HG03457 (cell line): ENCODE results near the gene TMEM51.

Source experiments
- ATAC-seq: cut with Tn5 transposase; IDR thresholded peaks from one replicate; pipeline ENCODE4 v1.9.1; 2021; ENCODE audit warnings: moderate number of reproducible peaks; ENCODE audit not compliant: unreplicated experiment

The TMEM51 gene

GRCh38 chr1:15191770-15192169 lies 38.2 kb downstream of the TMEM51 start:
- no peak for ATAC-seq

- no peak for ATAC-seq
Observed at GRCh38 chr1:15192916-15193550, 39.5 kb downstream of the TMEM51 start.

- no peak for ATAC-seq
Observed at GRCh38 chr1:15195420-15196052, 42.0 kb downstream of the TMEM51 start.

GRCh38 chr1:15196069-15196468 lies 42.5 kb downstream of the TMEM51 start:
- ATAC-seq: no peak

DNA sequence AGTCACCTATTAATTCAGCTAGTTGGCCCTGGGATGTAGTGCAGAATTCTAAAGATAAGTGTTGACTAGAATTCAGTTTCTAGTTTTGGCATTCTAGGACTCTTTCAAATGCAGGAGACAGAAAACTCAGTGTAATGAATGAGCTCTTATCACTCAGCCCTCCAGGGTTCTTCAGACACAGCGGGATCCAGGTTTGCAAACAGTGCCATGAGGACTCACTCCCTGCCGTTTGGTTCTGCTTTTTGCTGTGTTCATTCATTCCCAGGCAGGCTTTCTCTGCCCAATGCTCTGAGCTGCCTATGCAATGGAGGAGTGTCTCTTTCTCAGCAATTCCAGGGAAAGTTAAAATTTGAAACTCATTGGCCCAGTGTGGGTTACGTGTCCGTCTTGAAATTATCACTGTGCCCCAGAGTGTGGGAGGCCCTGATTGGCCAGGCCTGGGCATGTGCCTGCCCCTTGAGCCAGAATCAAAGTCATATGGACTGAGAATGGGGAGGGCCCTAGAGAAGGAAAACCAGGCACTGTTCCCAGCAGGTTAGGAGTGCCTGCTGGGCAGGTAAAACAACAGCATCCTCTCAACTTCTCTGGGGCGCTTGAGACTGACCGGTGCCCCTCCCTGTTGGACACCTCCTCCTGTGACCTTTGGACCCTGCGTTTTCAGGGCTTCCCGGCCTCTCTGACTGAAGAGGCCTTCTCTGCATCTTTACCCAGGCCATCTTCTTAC lies 43.4 kb downstream of the TMEM51 start:
- no peak for ATAC-seq

DNA sequence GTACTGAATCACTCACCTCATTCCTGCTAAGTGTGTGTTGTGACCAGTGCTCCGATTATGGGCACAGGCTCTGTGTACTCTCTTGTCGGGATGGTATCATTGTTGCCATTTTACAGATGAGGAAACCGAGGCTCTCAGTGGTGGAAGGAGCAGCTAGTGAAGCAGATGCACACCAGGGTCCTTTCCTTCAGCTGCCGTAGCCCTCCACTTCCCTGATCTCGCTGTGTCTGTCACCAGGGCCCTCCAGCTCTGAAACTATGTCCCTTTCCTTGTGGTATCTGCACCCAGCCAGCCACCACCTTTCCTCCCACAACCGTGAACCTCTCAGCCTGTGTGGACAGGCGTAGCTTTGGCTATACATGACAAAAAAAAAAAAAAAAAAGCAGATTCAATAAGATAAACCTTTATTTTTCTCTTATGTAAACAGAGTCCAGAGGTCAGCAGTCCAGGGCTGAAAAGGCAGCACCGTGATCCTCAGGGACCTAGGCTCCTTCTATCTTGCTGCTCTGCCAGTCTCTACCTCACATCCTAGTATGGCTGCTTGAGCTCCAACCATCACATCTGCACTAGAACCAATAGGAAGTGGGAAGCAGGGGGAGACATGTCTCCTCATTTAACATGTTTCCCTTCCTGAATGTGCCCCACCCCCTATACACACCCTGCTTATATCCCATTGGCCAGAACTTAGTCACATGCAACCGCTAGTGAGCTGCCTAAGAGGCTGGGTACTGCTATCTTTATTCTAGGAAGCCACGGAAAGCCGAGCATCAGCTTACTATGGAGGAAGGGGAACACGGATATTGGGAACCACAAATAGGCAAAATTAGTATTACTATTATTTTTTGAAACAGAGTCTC lies 44.3 kb downstream of the TMEM51 start:
- ATAC-seq: no peak

- ATAC-seq: no peak
Observed at GRCh38 chr1:15198684-15199083, 45.1 kb downstream of the TMEM51 start.

DNA sequence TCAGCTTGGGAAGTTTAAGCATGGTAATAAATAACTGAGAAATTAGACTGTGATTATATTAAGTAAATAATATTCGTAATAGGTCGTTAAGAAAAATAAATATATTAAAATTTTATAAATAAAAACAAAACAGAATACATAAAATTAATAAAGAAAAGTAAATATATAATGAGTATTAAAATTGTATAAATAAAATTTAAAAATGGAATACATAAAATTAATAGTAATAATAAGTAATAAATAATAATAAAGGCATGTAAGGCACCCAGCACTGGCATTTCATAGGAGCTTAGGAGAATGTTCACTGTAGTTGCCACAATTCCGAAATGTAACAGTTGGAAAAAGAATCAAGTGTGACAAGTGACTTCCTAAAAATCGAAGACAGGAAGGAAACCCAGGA lies 47.7 kb downstream of the TMEM51 start:
- ATAC-seq: no peak

DNA sequence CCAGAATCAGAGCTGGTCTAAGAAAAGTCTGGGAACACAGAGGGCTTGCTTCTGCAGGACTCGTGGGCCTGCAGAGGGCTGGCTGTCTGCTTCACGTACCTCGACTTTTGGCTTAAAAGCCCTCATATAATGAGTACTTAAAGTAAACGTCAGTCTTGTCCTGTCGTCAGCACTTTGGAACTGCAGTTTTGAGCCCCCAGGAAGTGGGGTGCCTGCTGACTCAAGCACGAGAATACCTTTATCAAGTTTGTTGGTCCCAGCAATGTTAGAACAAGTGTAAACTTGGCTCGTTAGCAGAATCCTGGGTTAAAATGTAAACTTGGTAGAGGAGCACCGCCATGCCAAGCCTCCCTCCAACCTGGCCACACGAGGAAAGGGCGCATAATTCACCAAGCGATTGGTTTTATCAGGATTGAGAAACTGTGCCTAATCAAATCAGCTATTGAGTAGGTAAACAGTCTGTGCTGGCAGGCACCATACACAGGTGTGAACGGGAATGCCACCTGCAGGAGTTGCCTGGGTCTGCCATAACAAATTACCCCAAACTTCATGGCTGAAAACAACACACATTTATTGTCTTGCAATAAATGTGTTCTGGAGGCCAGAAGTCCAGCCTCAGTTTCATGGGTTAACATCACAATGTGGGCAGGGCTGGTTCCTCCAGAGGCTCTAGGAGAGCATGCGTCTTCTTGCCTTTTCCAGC lies 48.5 kb downstream of the TMEM51 start:
- ATAC-seq: no peak

DNA sequence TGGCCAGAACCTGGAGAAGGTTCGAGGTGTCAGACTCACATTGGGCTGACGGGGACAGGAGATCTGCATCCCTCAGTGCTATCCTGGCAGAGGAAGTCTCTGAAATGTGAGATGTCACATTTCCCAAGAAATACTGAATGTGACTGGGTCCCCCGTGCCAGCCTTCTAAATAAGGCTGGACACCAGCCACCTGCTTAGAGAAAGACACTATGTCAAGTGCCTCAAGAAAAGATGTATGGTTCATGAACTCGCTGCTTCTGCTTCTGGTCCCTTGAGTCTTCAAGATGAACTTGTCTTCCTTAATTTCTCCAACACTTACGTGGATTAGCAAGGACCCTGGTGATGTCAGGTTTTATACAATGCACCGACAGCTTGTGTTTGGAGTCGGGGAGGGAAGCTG lies 51.4 kb downstream of the TMEM51 start:
- ATAC-seq: no peak

DNA sequence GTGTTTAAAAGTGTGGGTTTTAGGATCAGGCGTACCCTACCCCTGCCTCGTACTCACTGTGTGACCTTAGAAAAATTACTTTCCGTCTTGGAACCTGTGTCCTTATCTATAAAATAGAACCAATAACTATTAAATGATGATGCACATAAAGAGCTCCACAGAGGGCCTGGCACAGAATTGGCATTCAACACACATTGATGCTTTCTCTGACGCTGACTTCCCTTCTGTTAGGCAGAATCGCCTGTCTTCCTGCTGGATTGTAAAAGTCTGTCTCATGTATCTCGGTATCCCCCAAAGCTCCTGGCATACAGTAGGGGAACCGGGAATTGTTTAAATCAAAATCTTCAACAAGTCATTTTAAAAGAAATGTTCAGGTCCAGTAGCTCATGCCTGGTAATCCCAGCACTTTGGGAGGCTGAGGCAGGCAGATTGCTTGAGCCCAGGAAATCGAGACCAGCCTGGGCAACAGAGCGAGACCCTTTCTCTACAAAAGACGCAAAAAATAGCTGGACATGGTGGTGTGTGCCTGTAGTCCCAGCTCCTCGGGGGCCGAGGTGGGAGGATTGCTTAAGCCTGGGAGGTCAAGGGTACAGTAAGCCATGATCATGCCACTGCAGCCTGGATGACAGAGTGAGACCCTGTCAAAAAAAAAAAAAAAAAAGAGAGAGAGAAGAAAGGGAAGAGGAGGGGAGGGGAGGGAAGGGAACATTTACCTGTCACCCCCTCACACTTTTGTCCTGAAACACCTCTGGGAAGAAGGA lies 52.2 kb downstream of the TMEM51 start:
- no peak for ATAC-seq

DNA sequence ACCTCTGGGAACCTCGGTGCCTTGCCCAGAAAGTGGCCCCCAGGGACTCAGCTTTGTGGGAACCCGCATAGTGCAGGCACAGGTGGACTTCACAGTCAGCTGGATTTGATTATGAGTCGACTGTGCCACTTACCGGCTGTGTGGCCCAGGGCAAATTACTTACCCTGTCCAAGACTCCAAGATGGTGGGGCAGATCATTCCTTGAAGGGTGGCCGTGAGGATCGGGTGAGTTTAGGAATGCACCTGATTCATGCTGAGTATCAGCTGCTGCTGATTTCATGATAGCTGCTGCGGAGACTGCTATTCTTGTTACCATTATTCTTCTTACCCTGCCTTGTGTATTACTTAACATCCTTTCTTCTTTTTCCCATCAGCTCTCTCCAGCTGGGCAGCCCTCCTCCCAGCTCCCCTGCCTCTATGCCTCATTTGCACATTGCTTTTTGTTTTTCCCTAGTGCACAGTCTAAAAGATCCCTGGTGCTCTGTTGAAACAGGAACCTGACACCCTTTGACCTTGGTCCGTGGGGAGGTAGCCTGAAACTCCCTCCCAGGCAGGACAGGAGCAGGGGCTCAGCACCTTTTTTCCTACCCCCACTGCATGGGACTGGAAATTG lies 53.0 kb downstream of the TMEM51 start:
- ATAC-seq: no peak

- no peak for ATAC-seq
Observed at GRCh38 chr1:15207031-15207828, 53.7 kb downstream of the TMEM51 start.

- no peak for ATAC-seq
Observed at GRCh38 chr1:15207829-15208429, 54.4 kb downstream of the TMEM51 start.

GRCh38 chr1:15210651-15211375 lies 57.3 kb downstream of the TMEM51 start:
- ATAC-seq: no peak

- ATAC-seq: no peak
Observed at GRCh38 chr1:15211424-15211823, 57.9 kb downstream of the TMEM51 start.

GRCh38 chr1:15212216-15212953 lies 58.8 kb downstream of the TMEM51 start:
- ATAC-seq: no peak
